HepG2 (cell line): Measurements from ENCODE around the gene KANSL1L. TPM values are rescaled to one million over a fixed set of nuclear protein-coding genes. Genes with fewer than 3 reads are reported as not detected.

Experiments
- ATAC-seq: fragments of 200-7000 bp; cut with Tn5 transposase; 3 replicates; pipeline ENCODE4 v1.9.1; 2020; ENCODE audit warnings: mild to moderate bottlenecking, moderate library complexity
- BruUV-seq: library from RNA; stranded (reverse); fragments of 400-500 nt; replicated peaks from 2 replicates; lab custom pipeline; 2021; lab: Mats Ljungman, UMichigan
- CTCF ChIA-PET: fragments of 300-600 bp; formaldehyde crosslinking; extraction: SDS; loops from one replicate; lab custom pipeline; 2021; ENCODE audit warnings: low total read pairs, inconsistent platforms, low intra/inter-chr PET ratio; lab: Yijun Ruan, JAX
- POLR2A ChIA-PET: fragments of 350-600 bp; sonication (Branson Sonifier 250); formaldehyde crosslinking; loops from one replicate; lab custom pipeline; 2020; ENCODE audit warnings: antibody characterized with exemption, inconsistent platforms; lab: Yijun Ruan, JAX
- DNase-seq: peaks from one replicate; pipeline ENCODE4 v3.0.0-alpha.2; 2015; ENCODE audit warnings: low spot score
- FAIRE-seq: peaks from 3 replicates; lab custom pipeline; 2011; peaks lifted over from hg19 to GRCh38; lab: Jason Lieb, UNC
- H2AFZ ChIP-seq: one replicate; pipeline ENCODE4 v1.6.1; 2011; ENCODE audit warnings: low read length, inconsistent platforms
- H3K27ac ChIP-seq: fragments of 300-600 bp; 3 replicates; pipeline ENCODE4 v1.8.0; 2011; ENCODE audit warnings: mixed run types, mild to moderate bottlenecking, mixed read lengths, low read length, inconsistent platforms; ENCODE audit not compliant: insufficient read depth; ENCODE audit errors: extremely low read length
- H3K27me3 ChIP-seq, 2 experiments: fragments of 200-600 bp in 1 of 2; 2 replicates in 1 of 2; 3 replicates in 1 of 2; pipeline versions ENCODE4 v1.6.0 to v1.8.0; 2011; ENCODE audit warnings: low read length in 2 of 2, mild to moderate bottlenecking in 2 of 2, moderate library complexity in 2 of 2, inconsistent platforms in 1 of 2; ENCODE audit not compliant: insufficient read depth in 2 of 2, control insufficient read depth in 1 of 2
- H3K36me3 ChIP-seq, 2 experiments: fragments of 200-600 bp in 1 of 2; replicated peaks in 1 of 2; 2 replicates in 1 of 2; 3 replicates in 1 of 2; pipeline versions ENCODE4 v1.5.1 to v1.8.0; 2011; ENCODE audit warnings: low read length in 2 of 2, inconsistent platforms in 1 of 2; ENCODE audit not compliant: insufficient read depth in 2 of 2, control insufficient read depth in 1 of 2
- H3K4me1 ChIP-seq: 2 replicates; pipeline ENCODE4 v1.5.1; 2012; ENCODE audit warnings: low read length, inconsistent platforms; ENCODE audit not compliant: insufficient read depth
- H3K4me2 ChIP-seq: 2 replicates; pipeline ENCODE4 v1.6.0; 2011; ENCODE audit warnings: low read depth, low read length, inconsistent platforms
- H3K4me3 ChIP-seq, 3 experiments: fragments of 200-600 bp in 1 of 3; sonication (generic), shearing (Covaris generic) in 1 of 3; replicated peaks in 1 of 3; 2 replicates each; pipeline ENCODE4 v1.5.1; 2011 to 2016; ENCODE audit warnings: low read length in 3 of 3, inconsistent platforms in 2 of 3, low read depth in 2 of 3, mild to moderate bottlenecking in 2 of 3, control low read depth in 1 of 3, mixed read lengths in 1 of 3; ENCODE audit not compliant: insufficient read depth in 1 of 3
- H3K79me2 ChIP-seq: one replicate; pipeline ENCODE4 v1.6.1; 2011; ENCODE audit warnings: low read length, inconsistent platforms; ENCODE audit not compliant: insufficient read depth
- H3K9ac ChIP-seq: 2 replicates; pipeline ENCODE4 v1.6.0; 2011; ENCODE audit warnings: mild to moderate bottlenecking, low read depth, low read length, inconsistent platforms; ENCODE audit not compliant: insufficient read depth
- H3K9me3 ChIP-seq: 2 replicates; pipeline ENCODE4 v1.5.1; 2012; ENCODE audit warnings: mild to moderate bottlenecking, low read length
- H4K20me1 ChIP-seq: 2 replicates; pipeline ENCODE4 v1.6.0; 2011; ENCODE audit warnings: inconsistent platforms, mild to moderate bottlenecking, low read length, moderate library complexity; ENCODE audit not compliant: insufficient read depth
- NAIF1 ChIP-seq: sonication (generic); formaldehyde crosslinking; IDR thresholded peaks from 2 replicates; pipeline ENCODE4 v1.5.0; 2020; ENCODE audit warnings: mild to moderate bottlenecking, missing genetic modification reagents, borderline replicate concordance
- PAWR ChIP-seq: sonication (generic); formaldehyde crosslinking; IDR thresholded peaks from 2 replicates; pipeline ENCODE4 v1.4.0; 2020; ENCODE audit warnings: missing genetic modification reagents, mild to moderate bottlenecking, borderline replicate concordance
- RELA ChIP-seq: sonication (generic); formaldehyde crosslinking; IDR thresholded peaks from 2 replicates; pipeline ENCODE4 v1.4.0; 2020; ENCODE audit warnings: missing genetic modification reagents
- TBX2 ChIP-seq: sonication (generic); formaldehyde crosslinking; IDR thresholded peaks from 2 replicates; pipeline ENCODE4 v1.5.0; 2020; ENCODE audit warnings: missing genetic modification reagents, mild to moderate bottlenecking, borderline replicate concordance
- ZEB1 ChIP-seq: IDR thresholded peaks from 2 replicates; pipeline ENCODE4 v1.6.1; 2012; ENCODE audit warnings: mild to moderate bottlenecking, low read depth, inconsistent platforms; ENCODE audit not compliant: insufficient replicate concordance
- ZFP62 ChIP-seq: sonication (generic); formaldehyde crosslinking; IDR thresholded peaks from 2 replicates; pipeline ENCODE4 v1.4.0; 2020; ENCODE audit warnings: missing genetic modification reagents
- ZNF253 ChIP-seq: sonication (generic); formaldehyde crosslinking; IDR thresholded peaks from 2 replicates; pipeline ENCODE4 v1.8.0; 2022; ENCODE audit warnings: mild to moderate bottlenecking, missing genetic modification reagents, borderline replicate concordance
- ZNF329 ChIP-seq: sonication (generic); formaldehyde crosslinking; IDR thresholded peaks from 2 replicates; pipeline ENCODE4 v1.9.0; 2021; ENCODE audit warnings: low read depth, mild to moderate bottlenecking, missing genetic modification reagents
- ZNF460 ChIP-seq: sonication (generic); formaldehyde crosslinking; IDR thresholded peaks from 2 replicates; pipeline ENCODE4 v1.5.1; 2020; ENCODE audit warnings: missing genetic modification reagents, mild to moderate bottlenecking, borderline replicate concordance
- ZNF761 ChIP-seq: sonication (generic); formaldehyde crosslinking; conservative IDR thresholded peaks from 2 replicates; pipeline ENCODE4 v1.4.0; 2020; ENCODE audit warnings: mild to moderate bottlenecking, missing genetic modification reagents
- WGBS: methylation state at CpG from one replicate; pipeline ENCODE4 v1.1.6; 2017; ENCODE audit warnings: low lambda C conversion rate; 5-methylcytosine and 5-hydroxymethylcytosine counted together
- in situ Hi-C: cut with HindIII; loops from 2 replicates; pipeline ENCODE4 v1.10.0; 2017; ENCODE audit warnings: low pct_unique_long_range_greater_than_20kb; ENCODE audit not compliant: extremely low pct_ligation_motif_present
- intact Hi-C: fragments of 100-400 bp; cut with micrococcal nuclease; formaldehyde crosslinking; loops from one replicate; pipeline ENCODE4 v1.10.0; 2022; ENCODE audit not compliant: unreplicated experiment
- polyA plus RNA-seq, 8 experiments: library from polyadenylated mRNA; depleted of rRNA in 3 of 8; stranded (reverse) in 7 of 8; unstranded in 1 of 8; fragments of >200 nt; fragmentation: Illumina TruSeq in 4 of 8; extraction: Trizol in 4 of 8; gene quantifications; 2 replicates each; pipeline versions ENCODE4 v1.2.1 to v1.2.3, GENCODE V29; 2011 to 2016; ENCODE audit warnings: low read depth in 4 of 8, missing spikeins in 1 of 8, mixed read lengths in 1 of 8; ENCODE audit not compliant: insufficient read depth in 1 of 8
- total RNA-seq, 5 experiments: library from RNA; depleted of rRNA; stranded (reverse); fragments of >200 nt; fragmentation: Illumina TruSeq; extraction: Trizol; gene quantifications; 2 replicates each; pipeline ENCODE4 v1.2.3, GENCODE V29; 2016; ENCODE audit warnings: low read depth in 1 of 5
- TF ChIP-seq, protein P1 (sequence below): sonication (generic); formaldehyde crosslinking; IDR thresholded peaks from 2 replicates; pipeline ENCODE4 v1.5.0; 2020; ENCODE audit warnings: mild to moderate bottlenecking, missing genetic modification reagents, borderline replicate concordance
- TF ChIP-seq, protein P2 (sequence below): sonication (generic); formaldehyde crosslinking; IDR thresholded peaks from 2 replicates; pipeline ENCODE4 v1.9.0; 2021; ENCODE audit warnings: missing genetic modification reagents, borderline replicate concordance
- TF ChIP-seq, protein P3 (sequence below): sonication (generic); formaldehyde crosslinking; IDR thresholded peaks from 2 replicates; pipeline ENCODE4 v1.9.0; 2021; ENCODE audit warnings: missing genetic modification reagents, mild to moderate bottlenecking, borderline replicate concordance
- TF ChIP-seq, protein P4 (sequence below): IDR thresholded peaks from 2 replicates; pipeline ENCODE4 v1.6.1; 2018; ENCODE audit warnings: missing genetic modification reagents, mild to moderate bottlenecking, missing compliant biosample characterization

Gene KANSL1L
- total and polyA plus RNA-seq, 2 of the 13 experiments (the other 11 are each of a cell fraction or from before 2014, with no cell fraction given) = 5.4 to 10.3 TPM

DNA sequence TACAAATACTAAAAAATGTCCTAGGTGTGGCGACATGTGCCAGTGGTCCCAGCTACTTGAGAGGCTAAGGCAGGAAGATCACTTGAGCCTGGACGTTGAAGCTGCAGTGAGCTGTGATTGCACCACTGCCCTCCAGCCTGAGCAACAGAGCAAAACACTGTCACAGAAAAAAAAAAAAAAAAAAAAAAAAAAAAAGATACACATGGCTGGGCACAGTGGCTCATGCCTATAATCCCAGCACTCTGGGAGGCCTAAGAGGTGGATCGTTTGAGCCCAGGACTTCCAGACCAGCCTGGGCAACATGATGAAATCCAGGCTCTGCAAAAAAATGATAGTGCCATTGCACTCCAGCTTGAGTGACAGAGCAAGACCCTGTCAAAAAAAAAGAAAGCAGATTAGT lies 13.7 kb downstream of the KANSL1L start:
- no peaks in the 10 kb centered on the region for H3K79me2 ChIP-seq
- H3K27ac ChIP-seq = no peak overlapping the region
- no peak for DNase-seq
- ChIA-PET POLR2A (interaction anchor here (1.2 kb wide), 1 partner anchor 14 kb away, joined by 4 read pairs; the partner anchor contains the start of gene KANSL1L), CTCF (no interaction called here)
- 79% methylated on average over 3 of the region's 3 CpGs for WGBS
- no TSS peak for BruUV-seq
- in situ Hi-C loops (no loop called here), intact Hi-C loops (no loop called here)
- H3K4me3 ChIP-seq = no peak overlapping the region
- H2AFZ ChIP-seq = no peak overlapping the region
- FAIRE-seq = no peak
- ATAC-seq = no peak
- no peaks in the 10 kb centered on the region for H3K27me3 ChIP-seq
- no peaks in the 10 kb centered on the region for H4K20me1 ChIP-seq
- H3K36me3 ChIP-seq = peaks cover 0 to 14% of the 10 kb centered on the region in 2 experiments; a peak in 2 of 5 replicates
- H3K9me3 ChIP-seq = no peaks in the 10 kb centered on the region
- H3K4me2 ChIP-seq = no peak overlapping the region
- H3K4me1 ChIP-seq = peaks cover 2% of the 10 kb centered on the region
- H3K9ac ChIP-seq = no peak overlapping the region
- TF ChIP-seq, protein P1, sequence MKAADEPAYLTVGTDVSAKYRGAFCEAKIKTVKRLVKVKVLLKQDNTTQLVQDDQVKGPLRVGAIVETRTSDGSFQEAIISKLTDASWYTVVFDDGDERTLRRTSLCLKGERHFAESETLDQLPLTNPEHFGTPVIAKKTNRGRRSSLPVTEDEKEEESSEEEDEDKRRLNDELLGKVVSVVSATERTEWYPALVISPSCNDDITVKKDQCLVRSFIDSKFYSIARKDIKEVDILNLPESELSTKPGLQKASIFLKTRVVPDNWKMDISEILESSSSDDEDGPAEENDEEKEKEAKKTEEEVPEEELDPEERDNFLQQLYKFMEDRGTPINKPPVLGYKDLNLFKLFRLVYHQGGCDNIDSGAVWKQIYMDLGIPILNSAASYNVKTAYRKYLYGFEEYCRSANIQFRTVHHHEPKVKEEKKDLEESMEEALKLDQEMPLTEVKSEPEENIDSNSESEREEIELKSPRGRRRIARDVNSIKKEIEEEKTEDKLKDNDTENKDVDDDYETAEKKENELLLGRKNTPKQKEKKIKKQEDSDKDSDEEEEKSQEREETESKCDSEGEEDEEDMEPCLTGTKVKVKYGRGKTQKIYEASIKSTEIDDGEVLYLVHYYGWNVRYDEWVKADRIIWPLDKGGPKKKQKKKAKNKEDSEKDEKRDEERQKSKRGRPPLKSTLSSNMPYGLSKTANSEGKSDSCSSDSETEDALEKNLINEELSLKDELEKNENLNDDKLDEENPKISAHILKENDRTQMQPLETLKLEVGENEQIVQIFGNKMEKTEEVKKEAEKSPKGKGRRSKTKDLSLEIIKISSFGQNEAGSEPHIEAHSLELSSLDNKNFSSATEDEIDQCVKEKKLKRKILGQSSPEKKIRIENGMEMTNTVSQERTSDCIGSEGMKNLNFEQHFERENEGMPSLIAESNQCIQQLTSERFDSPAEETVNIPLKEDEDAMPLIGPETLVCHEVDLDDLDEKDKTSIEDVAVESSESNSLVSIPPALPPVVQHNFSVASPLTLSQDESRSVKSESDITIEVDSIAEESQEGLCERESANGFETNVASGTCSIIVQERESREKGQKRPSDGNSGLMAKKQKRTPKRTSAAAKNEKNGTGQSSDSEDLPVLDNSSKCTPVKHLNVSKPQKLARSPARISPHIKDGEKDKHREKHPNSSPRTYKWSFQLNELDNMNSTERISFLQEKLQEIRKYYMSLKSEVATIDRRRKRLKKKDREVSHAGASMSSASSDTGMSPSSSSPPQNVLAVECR = no peak
- TF ChIP-seq TBX2 (CRISPR knock-in tag) (no peak), ZNF460 (CRISPR knock-in tag) (no peak), ZNF329 (CRISPR knock-in tag) (no peak), ZFP62 (CRISPR knock-in tag) (no peak), PAWR (no peak), ZEB1 (no peak), RELA (CRISPR knock-in tag) (no peak), ZNF761 (CRISPR knock-in tag) (no peak), ZNF253 (CRISPR knock-in tag) (no peak), NAIF1 (CRISPR knock-in tag) (no peak)
- TF ChIP-seq, protein P2, sequence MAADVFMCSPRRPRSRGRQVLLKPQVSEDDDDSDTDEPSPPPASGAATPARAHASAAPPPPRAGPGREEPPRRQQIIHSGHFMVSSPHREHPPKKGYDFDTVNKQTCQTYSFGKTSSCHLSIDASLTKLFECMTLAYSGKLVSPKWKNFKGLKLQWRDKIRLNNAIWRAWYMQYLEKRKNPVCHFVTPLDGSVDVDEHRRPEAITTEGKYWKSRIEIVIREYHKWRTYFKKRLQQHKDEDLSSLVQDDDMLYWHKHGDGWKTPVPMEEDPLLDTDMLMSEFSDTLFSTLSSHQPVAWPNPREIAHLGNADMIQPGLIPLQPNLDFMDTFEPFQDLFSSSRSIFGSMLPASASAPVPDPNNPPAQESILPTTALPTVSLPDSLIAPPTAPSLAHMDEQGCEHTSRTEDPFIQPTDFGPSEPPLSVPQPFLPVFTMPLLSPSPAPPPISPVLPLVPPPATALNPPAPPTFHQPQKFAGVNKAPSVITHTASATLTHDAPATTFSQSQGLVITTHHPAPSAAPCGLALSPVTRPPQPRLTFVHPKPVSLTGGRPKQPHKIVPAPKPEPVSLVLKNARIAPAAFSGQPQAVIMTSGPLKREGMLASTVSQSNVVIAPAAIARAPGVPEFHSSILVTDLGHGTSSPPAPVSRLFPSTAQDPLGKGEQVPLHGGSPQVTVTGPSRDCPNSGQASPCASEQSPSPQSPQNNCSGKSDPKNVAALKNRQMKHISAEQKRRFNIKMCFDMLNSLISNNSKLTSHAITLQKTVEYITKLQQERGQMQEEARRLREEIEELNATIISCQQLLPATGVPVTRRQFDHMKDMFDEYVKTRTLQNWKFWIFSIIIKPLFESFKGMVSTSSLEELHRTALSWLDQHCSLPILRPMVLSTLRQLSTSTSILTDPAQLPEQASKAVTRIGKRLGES (CRISPR knock-in tag) = no peak
- TF ChIP-seq, protein P3, sequence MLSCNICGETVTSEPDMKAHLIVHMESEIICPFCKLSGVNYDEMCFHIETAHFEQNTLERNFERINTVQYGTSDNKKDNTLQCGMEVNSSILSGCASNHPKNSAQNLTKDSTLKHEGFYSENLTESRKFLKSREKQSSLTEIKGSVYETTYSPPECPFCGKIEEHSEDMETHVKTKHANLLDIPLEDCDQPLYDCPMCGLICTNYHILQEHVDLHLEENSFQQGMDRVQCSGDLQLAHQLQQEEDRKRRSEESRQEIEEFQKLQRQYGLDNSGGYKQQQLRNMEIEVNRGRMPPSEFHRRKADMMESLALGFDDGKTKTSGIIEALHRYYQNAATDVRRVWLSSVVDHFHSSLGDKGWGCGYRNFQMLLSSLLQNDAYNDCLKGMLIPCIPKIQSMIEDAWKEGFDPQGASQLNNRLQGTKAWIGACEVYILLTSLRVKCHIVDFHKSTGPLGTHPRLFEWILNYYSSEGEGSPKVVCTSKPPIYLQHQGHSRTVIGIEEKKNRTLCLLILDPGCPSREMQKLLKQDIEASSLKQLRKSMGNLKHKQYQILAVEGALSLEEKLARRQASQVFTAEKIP (CRISPR knock-in tag) = no peak
- TF ChIP-seq, protein P4, sequence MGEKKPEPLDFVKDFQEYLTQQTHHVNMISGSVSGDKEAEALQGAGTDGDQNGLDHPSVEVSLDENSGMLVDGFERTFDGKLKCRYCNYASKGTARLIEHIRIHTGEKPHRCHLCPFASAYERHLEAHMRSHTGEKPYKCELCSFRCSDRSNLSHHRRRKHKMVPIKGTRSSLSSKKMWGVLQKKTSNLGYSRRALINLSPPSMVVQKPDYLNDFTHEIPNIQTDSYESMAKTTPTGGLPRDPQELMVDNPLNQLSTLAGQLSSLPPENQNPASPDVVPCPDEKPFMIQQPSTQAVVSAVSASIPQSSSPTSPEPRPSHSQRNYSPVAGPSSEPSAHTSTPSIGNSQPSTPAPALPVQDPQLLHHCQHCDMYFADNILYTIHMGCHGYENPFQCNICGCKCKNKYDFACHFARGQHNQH (CRISPR knock-in tag) = no peak
